ENCODE results near the gene PANK4.

Gene PANK4

DNA sequence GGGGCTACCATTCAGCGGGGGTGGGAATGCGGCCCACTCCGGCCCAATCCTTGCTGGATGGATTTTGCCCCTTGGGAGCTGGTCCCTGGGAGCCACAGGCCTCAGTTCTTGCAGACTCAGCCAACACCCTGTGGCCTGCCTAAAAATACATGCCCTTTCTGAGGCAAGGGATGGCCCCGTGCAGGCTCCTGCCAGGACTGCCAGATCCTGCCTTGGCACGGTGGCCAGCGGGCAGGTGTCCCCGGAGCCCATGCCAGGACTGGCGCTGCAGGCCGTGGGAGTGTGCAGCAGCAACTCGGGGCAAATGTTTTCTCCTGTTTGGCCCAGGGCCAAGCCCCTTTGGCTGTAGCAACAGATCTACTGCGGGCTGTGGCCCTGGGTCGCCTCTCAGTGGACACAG lies 1.6 kb upstream of the PANK4 start:
- no peak for DNase-seq

DNA sequence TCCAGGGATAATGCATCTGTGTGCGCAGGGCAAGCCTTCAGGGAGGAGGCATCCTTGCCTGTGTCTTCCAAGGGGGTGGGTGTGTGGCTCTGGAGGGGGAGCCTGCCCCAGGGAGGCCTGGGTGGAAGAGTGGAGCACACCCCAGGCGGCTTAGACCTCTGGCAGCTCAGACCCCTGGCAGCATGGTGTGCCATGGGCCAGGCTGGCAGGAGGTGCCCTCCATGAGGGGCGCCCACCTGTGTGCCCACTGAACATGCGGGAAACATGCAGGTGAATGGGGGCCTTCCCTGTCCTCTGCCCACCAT lies 1.1 kb upstream of the PANK4 start:
- DNase-seq = no peak

DNA sequence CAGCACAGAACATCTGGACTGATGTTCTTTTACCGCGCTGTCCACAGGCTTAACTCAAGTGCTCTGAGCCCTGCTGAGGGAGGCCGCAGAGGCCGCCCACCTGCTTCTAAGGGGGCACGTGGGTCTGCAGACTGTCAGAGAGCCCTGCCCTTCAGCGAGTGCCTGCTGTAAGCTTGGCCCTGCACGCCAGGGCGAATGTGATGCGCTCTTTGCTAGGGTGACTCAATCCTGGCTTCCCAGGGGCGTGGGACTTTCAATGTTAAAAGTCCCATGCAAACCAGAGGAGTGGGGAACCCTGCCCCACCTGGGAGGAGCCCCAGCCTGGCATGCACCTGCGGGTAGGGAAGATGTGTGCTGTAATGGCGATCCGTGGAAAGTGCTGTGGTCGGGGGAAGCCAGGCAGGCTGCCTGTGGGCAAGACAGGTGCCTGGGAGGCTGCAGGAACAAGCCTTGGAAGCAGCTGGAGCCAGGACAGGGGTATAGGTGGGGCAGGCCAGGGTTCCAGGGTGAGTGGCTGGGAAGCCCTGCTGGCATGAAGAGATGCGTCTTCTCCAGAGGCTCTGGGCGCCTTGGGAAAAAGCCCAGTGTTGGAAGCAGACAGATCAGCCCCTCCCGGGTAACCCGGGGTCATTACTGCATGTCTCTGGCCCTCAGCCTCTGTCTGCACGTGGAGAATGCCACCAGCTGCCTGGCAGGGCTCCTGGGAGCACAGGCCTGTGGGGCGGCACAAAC lies 594 bp upstream of the PANK4 start:
- DNase-seq = no peak

DNA sequence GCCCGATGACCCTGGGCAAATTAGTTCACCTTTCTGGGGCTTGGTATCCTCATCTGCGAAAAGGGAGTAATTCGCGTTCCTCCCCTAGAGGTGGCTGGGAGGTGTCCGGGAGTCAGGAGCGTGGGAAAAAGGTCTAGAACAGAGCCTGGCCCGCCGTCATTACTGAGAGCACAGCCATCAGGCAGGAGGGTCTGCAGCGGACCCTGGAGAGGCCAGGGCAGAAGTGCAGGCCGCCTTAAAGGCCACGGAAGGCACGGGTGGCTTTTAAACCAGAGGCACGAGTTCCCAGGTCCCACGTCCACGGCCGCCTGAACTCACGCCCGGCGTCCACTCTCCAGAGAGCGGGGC lies 850 bp downstream of the PANK4 start:
- no peak for DNase-seq

DNA sequence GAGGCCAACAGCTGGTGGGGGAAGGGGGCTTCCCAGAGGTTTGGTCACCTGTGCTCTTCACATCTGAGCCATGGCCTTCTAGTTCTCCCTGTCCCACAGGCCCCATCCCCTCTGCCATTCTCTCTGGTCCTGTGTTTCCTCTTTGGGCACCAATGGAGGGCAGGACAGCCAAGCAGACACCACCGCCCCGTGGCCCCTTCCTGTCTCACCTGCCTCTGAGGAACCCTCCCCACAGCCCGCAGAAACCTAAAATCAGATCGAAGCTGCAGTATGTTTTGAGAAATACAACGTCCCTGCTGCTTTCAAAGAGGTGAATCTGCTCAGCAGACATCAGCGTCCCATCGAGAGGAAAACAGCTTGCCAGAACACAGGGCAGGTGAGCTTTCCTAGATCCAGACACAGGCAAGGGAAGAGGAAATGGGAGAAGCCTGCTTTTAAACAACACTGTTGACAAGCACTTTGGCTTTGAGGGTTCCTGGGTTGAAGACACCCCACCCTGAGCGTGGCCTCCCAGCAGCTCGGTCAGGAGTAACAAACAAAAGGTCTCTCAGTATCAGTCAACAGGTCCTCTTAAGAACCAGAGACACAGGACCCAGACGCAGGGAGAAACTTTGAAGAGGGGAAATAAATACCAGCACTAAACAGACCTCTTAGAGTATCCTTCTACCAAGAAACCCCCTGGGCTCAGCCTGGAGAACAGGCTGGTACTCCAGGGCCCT lies 2.3 kb downstream of the PANK4 start:
- peak; percentile 62 for DNase-seq

DNA sequence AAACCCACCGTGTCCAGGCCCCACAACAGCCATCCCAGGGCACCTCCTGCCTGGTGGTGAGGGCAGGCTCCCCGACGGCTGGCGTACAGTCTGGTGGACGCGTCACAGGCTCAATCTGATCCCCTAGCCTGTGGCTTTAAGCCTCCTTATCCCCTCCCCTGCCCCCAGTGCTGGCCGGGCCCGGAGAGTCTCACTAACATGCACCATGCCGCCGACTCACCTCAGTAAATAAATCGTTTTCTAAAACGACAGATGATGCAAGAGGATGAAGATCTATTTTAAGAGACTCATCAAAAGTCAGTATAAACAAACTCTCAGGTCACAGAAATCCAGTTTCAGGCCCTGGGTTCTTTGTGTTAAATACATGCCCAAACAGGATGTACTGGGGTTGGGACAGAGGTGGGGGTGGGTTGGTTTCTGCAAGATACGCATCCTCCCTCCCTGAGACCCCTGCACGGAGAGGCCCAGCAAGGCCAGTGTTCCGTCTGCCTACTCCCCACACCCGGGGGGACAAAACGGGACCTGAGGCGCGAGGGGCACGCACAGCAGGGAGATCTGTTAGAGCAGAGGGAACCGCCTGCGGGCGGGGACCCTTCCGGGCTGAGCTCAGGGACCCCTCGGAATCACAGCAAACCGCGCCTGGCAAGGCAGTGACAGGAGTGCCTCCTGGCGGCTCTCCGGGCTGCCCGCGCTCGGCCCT lies 3.1 kb downstream of the PANK4 start:
- no peak for DNase-seq

DNA sequence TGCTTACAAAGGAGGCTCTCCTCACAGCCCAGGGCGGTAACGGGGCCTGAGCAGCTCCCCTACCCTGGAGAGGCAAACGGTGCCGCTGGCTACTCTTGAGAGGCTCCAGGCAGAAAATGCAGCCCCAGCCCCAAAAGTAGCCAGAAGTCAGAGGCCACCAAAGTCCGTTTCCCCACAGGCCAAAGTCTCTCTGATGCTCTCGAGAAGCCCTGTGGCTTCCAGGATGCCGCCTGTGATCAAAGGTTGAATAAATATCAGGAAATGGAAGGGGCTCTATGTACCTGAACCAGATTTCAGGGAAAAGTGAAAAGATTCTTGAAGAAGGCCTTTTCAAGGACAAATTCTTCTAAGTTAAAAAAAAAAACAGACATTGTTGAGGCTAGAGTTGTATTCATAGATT lies 4.2 kb downstream of the PANK4 start:
- no peak for DNase-seq

DNA sequence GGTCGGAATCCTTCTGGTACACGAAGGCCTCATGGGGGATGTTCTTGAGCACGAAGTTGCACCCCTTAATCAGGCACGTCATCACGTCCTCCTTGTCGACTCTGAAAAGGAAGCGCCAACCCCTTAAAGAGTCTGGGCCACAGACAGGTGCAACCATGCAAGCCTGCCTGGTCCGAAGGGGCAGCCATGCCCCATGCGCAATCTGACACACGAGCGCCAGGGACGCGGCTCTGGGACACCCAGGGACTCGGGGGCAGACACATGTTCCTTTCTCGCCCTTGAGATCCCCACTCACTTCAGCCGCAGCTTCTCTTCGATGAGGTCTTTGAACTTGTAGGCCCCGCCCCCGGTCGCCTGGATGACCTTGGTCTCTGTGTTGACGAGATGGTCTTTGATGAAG lies 5.6 kb downstream of the PANK4 start:
- no peak for DNase-seq

DNA sequence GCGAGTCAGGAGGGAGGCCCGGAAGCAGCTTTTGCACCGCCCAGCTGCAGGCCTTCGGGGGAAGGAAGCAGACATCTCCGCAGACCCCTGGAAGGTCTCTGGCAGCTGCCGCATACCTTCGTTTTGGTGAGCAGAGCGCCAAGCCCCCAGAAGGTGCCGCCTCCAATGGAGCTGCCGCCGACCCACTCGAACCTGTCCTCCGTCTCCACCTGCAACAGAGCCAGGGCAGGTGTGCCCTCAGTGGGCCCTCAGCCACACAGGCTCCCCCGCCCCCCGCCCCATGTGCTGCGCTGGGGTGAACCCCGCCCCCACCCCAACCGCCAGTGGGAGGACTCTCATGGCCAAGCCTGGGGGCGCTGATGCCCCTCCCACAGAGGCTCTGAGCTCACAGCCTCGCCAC lies 6.2 kb downstream of the PANK4 start:
- no peak for DNase-seq

DNA sequence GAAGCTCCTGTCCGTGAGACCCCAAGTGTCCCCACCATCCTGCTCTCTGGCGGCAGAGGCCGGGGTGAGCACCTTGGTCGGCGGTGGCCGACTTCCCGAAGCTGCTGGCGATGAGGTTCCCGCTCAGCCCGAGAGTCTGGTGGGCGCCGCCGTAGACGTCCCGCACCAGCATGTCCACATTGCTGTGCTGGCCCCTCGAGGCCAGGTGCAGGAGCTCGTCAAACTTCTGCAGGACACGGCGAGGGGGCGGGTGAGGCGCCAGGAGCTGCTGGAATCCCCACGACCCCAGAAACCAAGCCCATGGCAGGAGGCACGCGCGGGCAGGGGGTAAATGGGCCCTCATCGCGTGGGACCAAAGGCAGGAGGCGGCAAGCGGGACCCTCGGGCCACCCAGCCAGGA lies 6.7 kb downstream of the PANK4 start:
- no peak for DNase-seq

DNA sequence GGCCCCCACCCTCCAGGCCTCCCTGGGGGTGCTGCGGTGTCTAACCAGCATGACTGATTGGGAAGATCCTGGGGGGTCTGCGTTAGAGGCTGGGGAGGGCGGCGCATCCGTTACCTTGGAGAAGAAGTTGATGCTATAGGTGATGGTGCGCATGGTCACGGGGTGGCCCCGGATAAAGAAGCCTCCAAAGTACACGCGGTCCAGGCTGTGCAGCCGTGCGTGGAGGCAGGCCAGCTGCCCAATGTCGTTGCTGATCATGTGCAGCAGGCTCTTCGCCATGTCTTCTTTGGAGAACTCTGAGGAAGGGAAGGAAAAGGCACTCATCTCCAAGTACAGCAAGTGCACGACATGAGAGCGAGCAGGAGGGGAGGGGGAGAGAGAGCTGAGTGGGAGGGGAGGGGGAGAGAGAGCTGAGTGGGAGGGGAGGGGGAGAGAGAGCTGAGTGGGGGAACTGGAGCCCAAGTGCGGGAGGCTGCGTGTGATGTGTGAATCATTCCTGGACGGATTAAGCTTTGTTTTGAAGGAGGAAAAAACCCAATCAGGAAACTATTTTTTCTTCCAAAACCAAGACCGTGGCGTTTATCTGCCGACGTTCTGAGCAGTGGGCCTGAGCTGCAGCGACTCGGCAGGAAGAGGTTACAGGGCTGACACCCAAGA lies 7.2 kb downstream of the PANK4 start:
- no peak for DNase-seq

DNA sequence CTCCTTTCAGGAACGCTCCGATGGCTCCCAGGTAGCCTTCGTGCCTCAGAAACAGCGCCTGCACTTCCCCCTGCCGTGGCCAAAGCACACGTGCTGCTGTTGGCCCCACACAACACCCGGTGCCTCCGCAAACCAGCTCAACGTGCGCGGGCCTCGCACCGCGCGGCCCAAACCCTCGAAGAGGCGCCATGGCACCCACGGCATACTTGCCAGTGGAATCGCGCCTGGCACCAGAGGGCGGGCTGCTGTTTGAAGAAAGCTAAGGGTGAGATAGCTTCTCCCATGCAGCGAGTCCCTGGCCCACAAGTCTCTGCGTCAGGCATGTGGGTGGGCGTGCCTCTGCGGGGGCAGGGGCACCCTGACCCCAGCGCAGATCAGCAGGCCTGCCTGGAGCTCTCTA lies 7.9 kb downstream of the PANK4 start:
- no peak for DNase-seq

DNA sequence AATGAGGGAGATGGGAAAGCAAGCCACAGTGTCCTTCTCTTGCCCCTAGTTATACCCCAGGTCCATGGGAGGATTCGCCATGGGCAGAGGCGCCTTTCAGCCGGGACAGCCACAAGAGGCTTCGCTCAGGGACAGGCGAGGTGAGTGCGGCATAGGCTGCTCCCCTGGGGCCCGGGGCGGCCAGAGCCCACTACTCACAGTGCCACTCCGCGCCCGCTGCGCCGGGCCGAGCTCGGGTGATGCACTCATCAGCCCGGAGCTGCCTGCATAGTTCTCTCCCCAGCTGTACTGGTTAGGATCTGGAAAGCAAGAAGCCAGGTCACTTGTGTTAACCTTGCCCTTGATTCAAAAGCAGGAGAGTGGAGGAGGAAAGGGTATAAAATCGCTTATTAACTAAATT lies 8.4 kb downstream of the PANK4 start:
- DNase-seq = no peak

DNA sequence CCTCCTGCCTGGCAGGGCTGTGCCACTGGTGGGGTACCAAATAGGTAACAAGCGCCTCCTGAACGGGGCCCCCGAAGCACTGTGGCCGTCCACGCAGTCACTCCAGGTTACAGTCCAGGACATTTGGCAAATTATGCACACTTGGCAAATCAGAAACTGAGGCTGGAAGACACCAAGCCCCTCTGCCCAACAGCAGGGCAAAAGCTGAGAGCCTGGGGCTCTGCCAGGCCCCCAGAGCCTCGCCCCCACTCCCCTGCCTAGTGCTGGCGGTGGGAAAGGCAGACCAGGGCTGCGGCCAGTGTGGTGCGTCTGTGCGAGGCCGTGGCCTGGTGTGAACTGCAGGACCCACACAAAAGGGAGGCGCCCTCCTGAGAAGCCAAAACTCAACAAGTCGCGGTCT lies 9.4 kb downstream of the PANK4 start:
- DNase-seq = no peak

DNA sequence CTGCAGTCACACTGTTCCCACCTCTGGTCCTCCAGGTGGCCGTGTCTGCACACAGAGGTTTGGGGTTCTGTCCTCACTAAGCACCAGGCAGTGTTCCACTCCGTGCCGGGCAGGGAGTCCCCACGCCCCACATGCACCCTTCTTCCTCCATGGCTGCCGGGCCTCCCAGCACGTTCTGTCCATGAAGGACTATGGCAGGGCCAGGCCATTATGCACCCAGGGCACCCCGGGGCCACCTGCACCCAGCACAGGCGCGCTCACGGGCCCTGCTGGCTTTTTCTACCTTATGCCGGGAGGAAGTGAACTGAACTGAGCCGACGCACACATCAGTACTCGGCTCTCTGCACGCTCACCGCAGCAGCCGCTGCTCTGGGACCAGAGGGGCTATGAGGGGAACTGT lies 10.3 kb downstream of the PANK4 start:
- no peak for DNase-seq

DNA sequence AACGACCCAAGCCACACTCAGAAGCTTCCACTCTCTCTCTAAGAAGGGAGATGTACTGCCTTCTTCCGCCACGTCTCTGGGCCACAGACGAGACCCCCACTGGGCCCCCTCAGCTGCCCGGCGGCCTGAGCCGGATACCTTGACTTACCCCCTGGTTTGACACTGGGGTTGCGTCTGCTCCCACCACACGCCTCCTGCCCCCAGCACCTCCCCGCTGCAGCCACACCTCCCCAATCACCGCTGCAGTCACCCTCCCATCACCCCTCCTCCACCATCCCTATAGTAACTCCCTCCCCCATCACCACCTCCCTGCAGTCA lies 10.7 kb downstream of the PANK4 start:
- no peak for DNase-seq

DNA sequence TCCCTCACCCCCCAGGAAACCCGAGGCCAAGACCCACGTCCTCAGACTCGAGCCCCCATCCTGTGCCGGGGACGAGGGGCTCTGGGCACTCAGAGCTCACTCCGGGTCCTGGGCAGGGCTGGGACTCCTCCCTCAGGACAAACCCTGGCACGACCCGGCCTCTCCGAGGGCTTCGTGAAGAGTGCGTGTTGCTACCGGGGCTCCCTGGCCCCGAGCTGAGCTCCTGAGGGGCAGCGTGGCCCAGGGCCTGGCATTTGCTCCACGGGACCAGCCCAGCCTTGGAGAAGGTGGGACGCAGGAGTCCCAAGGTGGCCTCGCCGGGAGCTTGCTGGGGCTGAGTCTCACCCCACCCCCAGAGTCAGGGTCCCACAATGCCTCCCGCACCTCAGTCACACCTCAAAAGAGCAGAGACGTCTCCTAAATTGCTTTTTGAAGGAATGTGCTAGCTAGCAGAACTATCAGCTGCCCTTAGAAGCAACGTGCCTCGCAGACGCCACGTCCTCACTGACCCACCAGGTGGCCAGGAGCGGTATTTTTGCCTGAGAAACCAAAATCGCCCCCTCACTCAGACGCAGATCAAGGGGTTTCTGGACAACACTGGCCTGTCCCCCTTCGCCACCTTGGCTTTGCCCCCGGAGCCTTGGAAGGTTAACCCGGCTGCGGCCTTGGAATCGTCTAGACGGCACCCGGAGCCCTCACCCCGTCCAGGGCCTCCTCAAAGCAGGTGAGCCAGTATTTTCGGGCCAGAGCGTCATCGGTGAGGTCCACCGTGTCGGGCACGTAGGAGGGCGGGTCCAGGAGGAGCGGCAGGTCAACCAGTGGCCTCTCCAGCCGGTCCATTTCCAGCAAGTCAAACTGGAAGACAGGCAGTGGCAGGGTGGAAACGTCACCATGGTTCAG lies 11.3 kb downstream of the PANK4 start:
- no peak for DNase-seq

DNA sequence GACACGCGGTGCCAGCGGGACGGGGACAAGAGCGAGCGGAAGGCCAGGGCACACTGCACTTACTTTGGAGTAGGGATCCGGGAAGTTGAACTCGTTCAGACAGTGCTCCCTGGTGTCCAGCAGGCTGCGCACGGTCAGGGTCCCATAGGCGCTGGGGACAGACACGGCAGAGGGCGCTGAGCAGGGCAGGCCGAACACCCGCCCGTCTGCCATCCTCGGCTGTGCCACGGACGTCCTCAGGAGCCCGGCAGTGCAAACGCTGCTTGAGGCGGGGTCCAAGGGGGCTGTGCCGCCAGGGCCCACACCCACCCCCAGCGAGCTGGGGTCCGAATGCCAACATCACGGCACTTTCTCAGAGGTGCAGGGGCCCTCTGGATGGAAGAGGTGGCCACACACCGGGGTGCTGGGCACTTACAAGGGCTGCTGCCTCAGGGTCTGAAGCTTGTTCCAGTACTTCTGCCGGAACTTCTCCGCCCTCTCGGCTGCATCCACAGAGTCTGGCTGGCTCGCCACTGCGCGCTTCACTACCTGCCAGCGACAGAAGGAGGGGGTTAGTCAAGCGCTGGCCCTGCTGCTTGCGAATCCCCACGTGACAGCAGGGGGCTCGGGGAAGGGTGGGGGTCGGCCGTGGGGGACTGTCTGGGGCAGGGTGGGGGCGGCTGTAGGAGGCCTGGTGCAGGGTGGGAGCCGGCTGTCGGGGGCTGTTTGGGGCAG lies 12.3 kb downstream of the PANK4 start:
- DNase-seq = no peak

DNA sequence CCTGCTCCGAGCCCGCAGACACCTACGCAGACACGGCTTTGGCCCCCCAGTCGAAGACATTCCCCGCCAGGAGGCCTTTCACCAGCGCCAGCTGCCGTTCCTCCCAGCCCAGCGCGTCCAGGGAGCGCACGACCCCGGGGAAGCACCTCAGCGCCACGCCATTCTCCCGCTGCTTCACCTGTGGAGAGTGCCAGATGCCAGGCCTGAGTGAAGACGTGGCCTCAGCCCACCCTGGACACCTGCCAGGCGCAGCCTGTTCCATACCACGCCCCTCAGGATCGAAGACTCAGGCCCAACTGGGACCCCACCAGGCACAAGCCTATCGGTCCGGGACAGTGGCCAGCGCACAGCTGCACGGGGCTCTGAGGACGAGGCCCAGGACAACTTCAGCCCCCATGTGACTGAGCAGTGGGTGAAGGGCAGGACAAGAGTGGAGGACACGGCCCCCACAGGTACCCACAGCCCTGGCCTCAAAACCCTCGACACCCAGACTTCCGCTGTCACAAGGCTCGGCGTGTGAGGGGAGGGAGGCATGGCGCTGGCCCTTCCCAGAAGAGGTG lies 13.5 kb downstream of the PANK4 start:
- no peak for DNase-seq

DNA sequence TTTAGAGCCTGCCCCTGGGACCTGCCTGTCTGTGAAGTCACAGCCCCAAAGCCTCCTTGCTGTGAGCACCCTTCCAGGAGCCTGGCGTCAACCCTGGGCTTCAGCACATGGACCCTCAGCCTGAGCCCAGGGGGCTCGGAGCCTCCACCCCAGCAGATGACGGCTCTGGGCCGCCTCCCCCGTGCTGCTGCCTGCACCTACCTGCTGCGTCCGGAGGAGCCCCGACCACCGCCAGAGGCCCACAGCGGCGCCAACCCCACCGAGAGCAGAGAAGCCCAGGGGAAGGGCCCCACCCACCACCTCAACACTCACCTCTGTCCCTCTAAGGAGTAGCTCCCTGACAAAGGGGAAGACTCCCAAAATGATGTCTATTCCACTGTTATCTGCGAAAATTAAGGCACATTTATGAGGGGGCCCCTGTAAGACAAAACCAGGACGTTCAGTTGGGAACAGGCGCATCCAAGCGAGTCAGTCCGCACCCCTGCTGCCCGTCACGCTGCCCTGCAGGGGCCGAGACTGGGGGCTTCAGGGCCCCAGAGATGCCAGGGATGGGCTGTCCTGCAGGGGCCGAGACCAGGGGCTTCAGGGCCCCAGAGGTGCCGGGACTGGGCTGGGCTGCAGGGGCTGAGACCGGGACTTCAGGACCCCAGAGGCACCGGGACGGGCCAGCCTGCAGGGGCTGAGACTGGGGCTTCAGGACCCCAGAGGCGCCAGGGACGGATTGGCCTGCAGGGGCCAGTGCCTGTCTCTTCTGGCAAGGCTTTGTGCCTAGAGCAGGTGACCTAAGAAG lies 15.8 kb downstream of the PANK4 start:
- no peak for DNase-seq

DNA sequence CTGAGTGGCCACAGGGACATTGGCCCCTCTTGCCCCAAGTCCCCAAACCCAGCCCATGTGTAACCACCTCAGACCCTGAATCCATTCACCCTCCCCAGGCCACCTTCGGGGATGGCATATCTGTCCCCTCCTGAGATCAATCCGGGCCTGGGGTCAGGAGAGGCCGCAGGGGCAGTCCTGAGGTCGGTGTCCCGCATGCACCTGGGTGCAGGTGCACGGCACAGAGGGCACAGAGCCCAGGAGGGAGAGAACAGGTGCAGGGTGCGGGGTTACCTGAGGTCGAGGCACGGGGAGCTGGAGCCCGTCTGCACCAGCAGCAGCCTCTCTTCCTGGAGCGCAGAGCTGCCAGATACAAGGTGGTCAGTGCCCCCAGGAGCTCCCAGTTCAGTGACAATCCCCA lies 16.8 kb downstream of the PANK4 start:
- no peak for DNase-seq

Measured in activated T-cell treated with anti-CD3 and anti-CD28 coated beads, Interleukin-2, amount 50 U/mL, for 1 hour (primary cell).